ENCODE measurements around the gene PJVK. TPM values are rescaled to one million over a fixed set of nuclear protein-coding genes. Genes with fewer than 3 reads are reported as not detected.

PJVK gene
- total RNA-seq = 1 to 10 TPM; 1.2 to 1.8 (median 1.4) TPM
- 1 to 10 TPM in 1 of 3 donors, under 1 TPM in 2; 0.34 to 1.5 (median 0.72) TPM for polyA plus RNA-seq
- long read RNA-seq, donor 1, partial matches to known transcripts = 0 of 1 reads
- long read RNA-seq, donor 1, other reads (novel, unspliced or antisense) = 1 of 1 reads
- long read RNA-seq, donor 2, partial matches to known transcripts = 0 of 4 reads
- long read RNA-seq, donor 2, other reads (novel, unspliced or antisense) = 3 of 4 reads

- intact Hi-C loops (cut with DNase I) = no loop called here
- peaks cover 0 to 2% (median 0%) of the 10 kb centered on the region in 3 donors for H3K27me3 ChIP-seq (ENCODE audit: insufficient read depth in 3 of 3, low read length in 2 of 3)
- H3K4me3 ChIP-seq = peak within 1 kb of the TSS; percentile 97
- WGBS, 3 donors = 0% methylated on average over 22 to 76 of the region's 76 CpGs
- DNase-seq = peak; percentile 98 to 99
- peaks cover 4 to 32% of the 10 kb centered on the region in 2 donors for H3K36me3 ChIP-seq (ENCODE audit: insufficient read depth in 1 of 2, low read depth in 1 of 2)
- ATAC-seq = peak; percentile 93 to 97 (median 94)
- peak; percentile 20 for TF ChIP-seq CTCF (IDR thresholded peaks at IDR 0.05)
- H3K4me1 ChIP-seq = peaks cover 35% of the 10 kb centered on the region
- H3K27ac ChIP-seq = peak within 1 kb of the TSS; percentile 100
- H3K9me3 ChIP-seq = no peaks in the 10 kb centered on the region
These were observed at the start of gene PJVK, which contains the start of gene PRKRA for GRCh38 chr2:178450774-178451525. Gene PJVK (plus strand): TSS chr2:178451378. CDS start chr2:178453410, 2,032 bp downstream. Gene PRKRA (minus strand): TSS chr2:178451175. CDS start chr2:178451030, 145 bp downstream.

- no peaks in the 10 kb centered on the region for H3K27me3 ChIP-seq (ENCODE audit: insufficient read depth in 3 of 3, low read length in 2 of 3)
- no peaks in the 10 kb centered on the region for H3K9me3 ChIP-seq
- DNase-seq (no peak), ATAC-seq (no peak)
- no peak overlapping the region for H3K4me3 ChIP-seq
- no peak overlapping the region for H3K27ac ChIP-seq
- no peaks in the 10 kb centered on the region for H3K4me1 ChIP-seq
- intact Hi-C loops (cut with DNase I) = loop anchor here in 1 of 2 donors (5.0 kb wide), 1 partner anchor 1345 kb away; no protein-coding TSS in a partner anchor
- peaks cover 0 to 24% of the 10 kb centered on the region in 2 donors for H3K36me3 ChIP-seq (ENCODE audit: insufficient read depth in 1 of 2, low read depth in 1 of 2)
- no peak for TF ChIP-seq CTCF (IDR thresholded peaks at IDR 0.05)
- 78 to 84% (median 80%) methylated on average over 6 of the region's 6 CpGs for WGBS, 3 donors
These were observed 49.2 kb upstream of the PJVK start for GRCh38 chr2:178401994-178402437.

GRCh38 chr2:178403671-178404306, 47.4 kb upstream of the PJVK start:
- H3K9me3 ChIP-seq = no peaks in the 10 kb centered on the region
- peak; percentile 17 to 53 (median 26) for ATAC-seq
- DNase-seq = no peak
- 54 to 66% (median 61%) methylated on average over 3 of the region's 3 CpGs for WGBS, 3 donors
- peak overlapping the region; percentile 18 for H3K27ac ChIP-seq
- no peak overlapping the region for H3K4me3 ChIP-seq
- H3K4me1 ChIP-seq = no peaks in the 10 kb centered on the region
- H3K36me3 ChIP-seq (ENCODE audit: insufficient read depth in 1 of 2, low read depth in 1 of 2) = peaks cover 0 to 10% of the 10 kb centered on the region in 2 donors
- TF ChIP-seq CTCF (IDR thresholded peaks at IDR 0.05) = no peak
- intact Hi-C loops (cut with DNase I) = loop anchor here in 1 of 2 donors (5.0 kb wide), 1 partner anchor 1344 kb away; no protein-coding TSS in a partner anchor
- no peaks in the 10 kb centered on the region for H3K27me3 ChIP-seq (ENCODE audit: insufficient read depth in 3 of 3, low read length in 2 of 3)

GRCh38 chr2:178404368-178404767, 46.8 kb upstream of the PJVK start:
- WGBS, 3 donors = 4 to 10% (median 5%) methylated on average over 4 of the region's 4 CpGs
- intact Hi-C loops (cut with DNase I) = loop anchor here in 1 of 2 donors (5.0 kb wide), 1 partner anchor 1343 kb away; no protein-coding TSS in a partner anchor

More at GRCh38 chr2:178404368-178404767, 46.8 kb upstream of the PJVK start:
- Histone ChIP-seq H3K4me1 (no peaks in the 10 kb centered on the region), H3K9me3 (no peaks in the 10 kb centered on the region), H3K27me3 (ENCODE audit: insufficient read depth in 3 of 3, low read length in 2 of 3) (no peaks in the 10 kb centered on the region), H3K36me3 (ENCODE audit: insufficient read depth in 1 of 2, low read depth in 1 of 2) (peaks cover 0 to 5% of the 10 kb centered on the region in 2 donors), H3K27ac (peak overlapping the region; percentile 18), H3K4me3 (no peak overlapping the region)
- ATAC-seq (peak; percentile 86 to 96 (median 91)), DNase-seq (peak; percentile 35 to 57)
- no peak for TF ChIP-seq CTCF (IDR thresholded peaks at IDR 0.05)

Data from psoas muscle (tissue), 8 donors.